HUDEP-2 (cell line): Measurements from ENCODE around the gene BMERB1.
A peak's percentile ranks its signal among the peaks of the same experiment; 100 is the strongest.
"Not testable (repeated sequence)": the region's sequence is repeated elsewhere in the genome, so short reads cannot be mapped to it uniquely, and the experiment has no call there.

Experiments
- DNase-seq, 76 experiments: peaks; one replicate each; lab custom pipeline; 2025; ENCODE audit not compliant: unreplicated experiment in 76 of 76; lab: John Stamatoyannopoulos, UW

The BMERB1 gene

DNA sequence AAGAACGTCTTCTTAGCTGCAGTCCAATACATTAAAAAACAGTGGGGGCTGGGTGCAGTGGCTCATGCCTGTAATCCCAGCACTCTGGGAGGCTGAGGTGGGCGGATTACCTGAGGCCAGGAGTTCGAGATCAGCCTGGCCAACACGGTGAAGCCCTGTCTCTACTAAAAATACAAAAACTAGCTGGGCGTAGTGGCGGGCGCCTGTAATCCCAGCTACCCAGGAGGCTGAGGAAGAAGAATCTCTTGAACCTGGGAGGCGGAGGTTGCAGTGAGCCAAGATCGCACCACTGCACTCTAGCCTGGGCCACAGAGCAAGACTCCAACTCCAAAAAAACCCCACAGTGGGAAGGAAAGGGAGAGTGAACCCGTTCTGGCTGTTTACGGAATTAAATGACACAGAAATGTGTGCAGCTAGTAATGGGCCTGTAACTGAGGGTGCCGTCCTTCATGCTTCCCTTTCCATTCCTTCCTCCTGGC, 172.9 kb downstream of the BMERB1 start:
- not testable (repeated sequence) for DNase-seq

DNA sequence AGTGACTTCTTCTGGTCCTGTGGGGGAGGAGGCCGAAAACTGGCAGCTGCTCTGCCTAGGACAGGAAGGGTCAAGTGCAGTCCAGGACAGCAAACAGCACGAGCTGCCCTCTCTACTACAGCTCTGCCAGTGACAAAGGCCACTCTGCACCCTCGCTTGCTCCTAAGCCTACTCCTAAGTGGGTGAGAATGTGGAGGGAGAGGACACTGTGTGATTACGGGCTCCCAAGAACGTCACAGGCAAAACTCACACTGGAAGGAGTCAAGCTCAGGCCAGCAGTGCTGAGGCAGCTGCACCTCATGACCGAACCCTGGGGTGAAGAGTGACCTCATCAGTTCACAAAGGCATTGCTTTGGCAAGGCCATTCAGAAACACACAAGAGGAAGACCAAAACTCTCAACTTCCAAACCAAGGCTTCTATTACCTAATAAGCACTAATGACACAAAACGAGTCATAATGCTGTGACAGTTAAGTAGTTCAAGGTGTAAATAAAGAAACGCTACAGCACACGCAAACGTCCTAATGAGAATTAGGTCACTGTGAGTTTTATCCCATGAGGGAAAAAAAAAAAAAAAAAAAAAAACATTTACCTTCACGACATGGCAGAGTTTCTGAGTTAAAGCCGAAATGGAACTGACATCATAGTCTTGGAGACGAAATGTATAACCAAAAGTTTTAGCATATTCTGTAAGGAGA, 173.5 kb downstream of the BMERB1 start:
- DNase-seq = no peak

DNA sequence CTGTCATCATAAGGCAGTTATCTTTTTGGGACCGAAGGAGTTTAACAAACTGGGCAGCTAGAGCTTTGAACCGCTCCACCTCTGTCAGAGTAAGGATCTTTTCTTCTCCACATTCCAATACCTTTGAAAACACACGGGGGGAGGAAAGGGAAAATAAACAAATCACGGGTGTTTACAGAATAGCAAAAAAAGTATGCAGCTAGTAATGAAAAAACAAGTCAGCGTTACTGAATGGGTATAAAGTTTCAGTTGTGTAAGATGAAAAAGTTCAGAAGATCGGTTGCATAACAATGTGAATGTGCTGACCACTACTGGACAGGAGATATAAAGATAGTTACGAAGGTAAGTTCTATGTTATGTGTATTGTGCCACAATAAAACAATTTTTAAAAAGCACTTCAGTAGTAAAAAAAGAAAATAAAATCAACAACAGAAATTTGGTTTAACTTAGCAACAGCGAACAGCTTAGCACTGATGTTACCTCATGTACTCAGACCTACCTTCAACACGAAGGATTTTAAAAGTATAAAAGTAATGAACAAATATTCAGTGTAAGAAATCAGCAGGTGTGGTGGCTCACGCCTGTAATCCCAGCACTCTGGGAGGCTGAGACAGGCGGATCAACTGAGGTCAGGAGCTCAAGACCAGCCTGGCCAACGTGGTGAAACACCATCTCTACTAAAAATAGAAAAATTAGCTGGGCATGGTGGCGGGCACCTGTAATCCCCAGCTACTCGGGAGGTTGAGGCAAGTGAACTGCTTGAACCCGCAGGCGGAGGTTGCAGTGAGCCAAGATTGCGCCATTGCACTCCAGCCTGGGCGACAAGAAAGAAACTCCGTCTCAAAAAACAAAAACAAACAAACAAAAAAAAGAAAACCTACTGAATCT, 174.3 kb downstream of the BMERB1 start:
- no peak for DNase-seq

DNA sequence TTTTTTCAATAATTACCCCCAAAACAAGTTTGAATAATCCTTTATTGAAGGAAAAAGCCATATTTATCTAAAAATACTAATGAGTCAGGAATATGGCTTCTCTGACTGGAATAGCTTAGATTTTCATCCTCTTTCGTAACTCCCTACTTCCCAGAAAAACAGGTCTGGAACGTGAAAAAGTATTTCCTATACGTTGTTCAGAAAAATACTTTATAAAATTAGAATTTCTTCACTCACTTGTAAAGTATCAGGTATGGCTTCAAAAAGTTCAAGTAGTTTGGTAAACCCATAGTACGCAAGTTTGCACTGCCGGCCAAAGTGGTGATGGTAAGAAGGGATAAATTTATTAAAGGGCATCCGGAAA, 174.9 kb downstream of the BMERB1 start:
- no peak for DNase-seq

DNA sequence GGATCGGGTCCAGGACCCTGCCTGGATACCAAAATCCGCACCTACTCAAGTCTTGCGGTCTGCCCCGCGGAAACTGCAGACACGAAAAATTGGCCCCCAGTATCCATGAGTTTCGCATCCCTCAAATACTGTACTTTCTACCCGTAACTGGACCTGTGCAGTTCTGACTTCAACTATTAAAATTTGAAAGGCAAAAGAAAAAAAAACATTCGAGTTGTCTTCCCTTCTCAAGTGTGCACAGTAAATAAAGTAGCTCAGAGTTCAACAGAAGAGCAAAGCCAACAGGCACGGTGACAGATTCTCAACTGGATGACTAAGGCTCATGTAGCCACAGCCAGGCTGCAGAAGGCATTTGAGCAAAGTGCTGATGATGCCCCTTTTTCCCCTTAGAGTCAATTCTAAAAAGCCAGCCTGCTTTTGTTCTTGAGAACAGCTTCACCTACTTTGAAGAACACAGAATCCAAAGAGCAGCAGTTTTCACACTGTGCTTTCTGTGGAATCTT, 176.0 kb downstream of the BMERB1 start:
- DNase-seq = no peak

DNA sequence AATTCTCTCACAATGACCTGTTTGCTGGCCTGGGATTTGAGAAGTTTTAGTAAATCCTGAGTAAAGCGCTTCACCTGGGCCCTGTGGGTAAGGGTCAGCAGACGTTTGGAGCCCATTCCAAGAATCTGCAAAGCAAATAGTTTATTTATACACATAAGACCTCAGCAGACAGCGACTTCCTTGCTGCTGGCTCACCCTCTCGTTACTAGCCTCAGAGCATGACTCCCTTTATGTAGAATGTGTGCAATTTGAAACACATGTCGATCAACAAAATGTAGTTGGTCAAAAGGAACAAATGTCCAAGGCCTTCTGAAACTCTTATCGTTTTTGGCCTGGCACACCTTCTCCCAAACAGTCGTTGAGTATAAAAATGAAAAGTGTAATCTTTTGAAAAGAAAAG, 177.2 kb downstream of the BMERB1 start:
- DNase-seq = no peak

DNA sequence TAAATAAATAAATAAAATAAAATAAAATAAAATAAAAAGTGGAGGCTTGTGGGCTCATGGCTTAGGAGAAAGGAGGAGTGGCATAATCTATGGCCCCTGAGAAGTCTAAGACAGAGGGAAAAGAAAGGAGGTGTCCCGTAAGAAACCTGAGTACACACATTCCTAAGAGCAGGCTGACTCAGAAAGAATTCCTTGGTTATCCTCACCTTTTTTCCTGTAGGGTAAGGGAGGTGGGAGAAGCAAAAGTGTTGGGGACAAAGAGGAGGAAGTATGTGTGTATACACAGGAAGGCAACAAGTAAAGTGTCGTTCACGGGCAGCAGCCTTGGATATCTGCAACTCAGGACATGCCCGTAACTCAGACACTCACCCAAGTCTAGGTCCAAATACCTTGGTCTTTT, 179.3 kb downstream of the BMERB1 start:
- no peak for DNase-seq

DNA sequence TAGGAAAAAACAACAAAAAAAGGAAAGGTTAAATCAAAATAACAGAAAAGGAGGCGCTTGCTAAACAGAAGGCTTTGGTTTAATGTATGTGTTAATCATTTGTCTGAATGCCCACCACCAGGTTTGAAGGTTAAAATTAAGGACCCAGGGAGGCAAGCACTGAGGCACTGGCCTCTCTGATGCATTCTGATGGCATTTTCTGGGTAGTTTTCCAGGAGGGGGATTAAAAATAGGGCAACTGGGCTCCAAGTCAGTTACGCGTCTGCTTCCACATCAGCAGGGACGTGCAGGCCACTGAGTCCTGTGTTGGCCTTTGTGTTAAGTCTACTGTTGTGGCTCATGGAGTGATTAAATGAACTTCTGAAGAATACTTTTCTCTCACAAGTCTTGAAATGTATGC, 181.6 kb downstream of the BMERB1 start:
- DNase-seq = no peak

DNA sequence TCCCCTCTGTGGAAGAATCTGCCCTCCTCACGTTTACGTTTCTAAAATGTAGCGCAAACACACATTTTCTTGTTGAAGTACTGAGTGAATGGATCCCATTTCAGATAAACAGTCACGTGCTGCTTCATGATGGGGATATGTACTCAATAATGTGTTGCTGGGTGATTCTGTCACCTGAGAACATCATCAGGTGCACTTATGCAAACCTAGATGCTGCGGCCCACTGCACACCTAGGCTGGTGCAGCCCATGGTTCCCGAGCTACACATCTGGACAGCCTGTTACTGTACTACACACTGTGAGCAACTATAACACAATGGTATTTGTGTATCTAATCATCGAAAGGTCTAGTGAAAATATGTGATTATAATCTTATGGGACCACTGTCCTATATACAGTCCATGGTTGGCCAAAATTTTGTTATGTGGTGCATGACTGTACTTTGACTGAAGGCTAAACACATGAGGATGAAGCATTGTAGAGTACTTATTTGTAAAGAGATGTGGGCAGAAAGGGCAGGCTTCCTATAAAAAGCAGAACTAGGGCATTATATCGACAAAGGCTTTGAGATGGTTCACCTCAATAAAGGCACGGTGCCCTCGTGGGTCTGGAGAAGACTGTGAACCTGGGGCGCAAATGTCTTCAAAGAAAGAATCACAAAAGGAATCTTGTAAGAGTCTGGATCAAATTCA, 182.2 kb downstream of the BMERB1 start:
- DNase-seq = no peak

DNA sequence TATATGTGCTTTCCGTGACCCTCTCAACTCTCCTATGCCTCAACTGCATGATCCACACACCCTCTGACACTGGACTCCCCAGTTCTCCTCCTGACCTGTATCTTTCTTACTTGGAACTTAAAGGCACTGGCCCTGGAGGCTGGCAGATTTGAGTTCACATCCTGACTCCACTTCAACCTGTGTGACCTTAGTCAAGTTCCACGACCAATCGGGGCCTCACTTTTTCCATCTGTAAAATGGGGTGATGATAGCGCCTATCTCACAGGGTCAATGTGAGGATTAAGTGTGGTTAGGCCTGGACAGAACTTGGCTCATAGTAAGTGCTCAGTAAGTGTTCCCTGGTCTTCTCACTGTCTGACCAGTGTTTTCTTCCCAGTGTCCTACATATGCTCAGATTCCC, 183.5 kb downstream of the BMERB1 start:
- no peak for DNase-seq

DNA sequence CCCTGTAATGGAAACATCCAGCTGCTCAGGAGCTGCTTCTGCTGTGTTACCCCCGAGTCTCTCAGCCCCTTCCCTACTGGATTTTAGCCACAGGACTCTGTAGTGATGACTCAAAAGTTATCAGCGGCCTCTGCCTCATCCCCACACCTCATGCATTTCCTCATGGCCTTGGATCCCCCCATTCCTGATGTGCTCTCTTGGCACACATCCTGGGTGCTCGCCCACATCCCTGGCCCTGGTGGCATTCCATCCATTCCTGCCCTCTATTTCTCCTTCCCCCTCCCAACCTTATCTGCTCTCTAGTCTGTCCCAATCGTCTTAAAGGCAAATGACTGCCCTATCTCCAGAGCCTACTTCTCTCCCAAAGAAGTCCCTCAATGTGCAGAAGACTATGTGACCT, 184.0 kb downstream of the BMERB1 start:
- DNase-seq = no peak

DNA sequence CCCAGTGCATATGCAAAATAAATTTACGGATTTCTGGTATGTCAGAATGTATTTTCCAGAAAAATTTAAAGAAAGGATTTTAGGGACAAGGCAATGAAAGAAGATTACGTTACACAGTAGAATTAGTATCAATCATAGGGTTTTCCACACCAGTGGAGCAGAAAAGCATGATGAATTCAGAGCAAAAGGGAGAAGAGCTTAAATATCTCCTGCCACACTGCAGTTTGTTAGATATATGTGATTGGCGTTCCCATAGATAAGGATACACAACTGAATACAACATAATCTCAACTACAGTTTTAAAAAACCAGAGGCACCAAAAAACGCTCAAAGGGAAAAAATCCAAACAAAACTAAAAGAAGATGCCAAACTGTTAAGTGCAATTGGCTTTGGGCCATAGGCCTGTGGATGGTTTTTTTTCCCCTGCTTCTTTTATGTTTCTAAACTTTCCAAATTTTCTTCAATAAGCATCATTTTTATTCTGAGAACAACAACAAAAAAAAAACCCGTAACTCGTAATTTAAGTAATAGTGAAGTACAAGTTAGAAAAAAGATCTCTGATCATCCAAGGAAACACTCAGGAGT, 186.3 kb downstream of the BMERB1 start:
- peak in 1 of 76 experiments; percentile 7 for DNase-seq

DNA sequence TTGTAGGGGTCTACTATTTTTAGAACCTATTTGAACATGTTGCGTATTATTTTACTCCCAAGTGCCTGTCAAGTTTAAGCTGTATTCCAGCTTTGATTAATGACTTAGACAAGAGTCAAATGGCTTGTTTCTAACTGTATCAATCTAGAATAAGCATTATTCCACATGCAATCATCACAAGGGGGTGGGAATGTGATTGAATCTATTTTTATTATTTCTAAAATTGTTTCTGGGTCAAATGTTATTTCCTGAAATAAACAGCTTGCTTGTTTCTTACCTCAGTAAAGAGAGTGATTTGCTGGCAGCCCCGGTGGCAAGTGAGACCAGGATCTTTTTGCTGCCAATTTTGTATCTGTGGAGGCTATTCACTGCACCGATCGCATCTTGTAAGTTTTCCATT, 187.1 kb downstream of the BMERB1 start:
- no peak for DNase-seq

DNA sequence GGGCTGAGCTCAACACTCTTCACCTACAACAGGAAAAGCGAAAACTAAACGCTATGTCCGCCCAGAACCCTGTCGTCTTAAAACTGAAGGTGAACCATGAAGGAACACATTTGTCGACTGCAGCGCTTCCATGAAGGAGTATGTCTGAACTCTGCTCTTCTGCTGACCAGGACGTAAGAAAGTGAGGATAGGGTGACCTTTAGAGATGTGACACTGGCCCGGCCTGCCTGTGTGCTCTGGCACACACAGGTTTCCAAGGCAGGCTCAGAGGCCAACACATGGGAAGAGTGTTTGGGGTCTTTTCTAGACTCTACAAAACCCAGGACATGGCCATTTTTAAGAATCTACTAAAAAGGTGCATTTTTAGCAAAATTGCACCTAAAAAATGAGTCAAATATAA, 187.5 kb downstream of the BMERB1 start:
- DNase-seq = no peak

DNA sequence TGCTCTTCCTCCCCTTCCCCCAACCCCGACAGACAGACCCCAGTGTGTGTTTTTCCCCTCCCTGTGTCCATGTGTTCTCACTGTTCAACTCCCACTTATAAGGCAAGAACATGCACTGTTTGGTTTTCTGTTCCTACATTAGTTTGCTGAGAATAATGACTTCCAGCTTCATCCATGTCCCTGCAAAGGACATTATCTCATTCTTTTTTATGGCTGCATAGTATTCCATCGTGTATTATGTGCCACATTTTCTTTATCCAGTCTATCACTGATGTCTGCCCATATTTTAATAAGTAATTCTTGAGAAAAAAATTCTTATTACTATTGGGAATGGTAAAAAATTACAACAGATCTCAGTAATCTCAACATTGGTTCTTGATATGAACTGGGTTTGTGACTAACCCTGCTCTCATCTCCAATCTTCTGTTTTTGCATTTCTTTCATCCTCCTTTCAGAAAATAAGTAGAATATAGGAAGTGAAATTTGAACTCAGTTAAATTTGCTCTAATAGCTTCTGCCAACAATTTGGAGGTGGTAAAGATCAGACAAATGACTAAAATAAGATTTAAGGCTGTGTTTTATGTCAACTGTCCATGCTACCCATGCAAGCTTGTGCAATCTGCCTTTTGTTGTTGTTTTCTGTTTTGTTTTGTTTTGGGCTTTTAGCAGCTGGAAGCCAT, 197.5 kb downstream of the BMERB1 start:
- no peak for DNase-seq

DNA sequence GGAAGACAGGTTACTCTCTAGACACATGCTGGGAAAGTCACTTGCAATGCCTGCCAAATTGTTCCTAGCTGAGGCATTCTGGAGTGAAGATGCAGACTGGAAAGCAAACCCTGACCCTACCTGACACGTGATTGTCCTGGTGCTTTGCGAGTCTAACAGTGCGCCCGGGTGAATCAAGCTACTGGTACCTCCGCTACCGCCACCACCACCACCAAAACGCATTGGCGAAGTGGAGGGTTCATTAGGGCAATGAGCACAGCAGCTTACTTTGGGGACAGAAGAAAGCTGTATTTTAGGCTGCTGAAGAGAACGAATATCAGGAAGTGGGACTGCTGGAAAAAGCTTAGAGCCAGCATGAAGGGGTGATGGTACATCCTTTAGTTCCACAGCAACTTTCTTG, 201.5 kb downstream of the BMERB1 start:
- no peak for DNase-seq

DNA sequence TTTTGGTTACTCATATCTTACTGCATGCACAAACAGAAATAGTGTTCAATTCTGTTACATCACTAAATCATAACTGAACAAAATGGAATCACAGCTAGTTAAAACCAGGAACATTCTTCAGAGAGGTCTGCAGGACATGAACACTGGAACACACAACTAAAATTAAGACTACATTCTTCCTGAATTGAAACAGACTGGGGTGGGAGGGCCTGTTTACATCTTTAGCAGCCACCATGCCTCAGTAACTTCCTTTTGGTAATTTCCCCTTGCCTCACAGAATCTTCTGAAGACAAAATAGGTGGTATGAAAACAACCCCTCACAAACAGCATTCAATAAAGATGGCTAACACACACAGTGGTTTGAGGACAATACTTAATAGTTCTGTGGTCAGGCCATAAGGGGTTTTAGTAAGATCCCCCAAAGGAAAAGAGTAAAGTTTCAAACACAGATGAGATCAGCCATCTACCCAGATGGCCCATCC, 202.0 kb downstream of the BMERB1 start:
- DNase-seq = no peak
